ENCODE results near the gene DDAH1.

DDAH1 gene

DNA sequence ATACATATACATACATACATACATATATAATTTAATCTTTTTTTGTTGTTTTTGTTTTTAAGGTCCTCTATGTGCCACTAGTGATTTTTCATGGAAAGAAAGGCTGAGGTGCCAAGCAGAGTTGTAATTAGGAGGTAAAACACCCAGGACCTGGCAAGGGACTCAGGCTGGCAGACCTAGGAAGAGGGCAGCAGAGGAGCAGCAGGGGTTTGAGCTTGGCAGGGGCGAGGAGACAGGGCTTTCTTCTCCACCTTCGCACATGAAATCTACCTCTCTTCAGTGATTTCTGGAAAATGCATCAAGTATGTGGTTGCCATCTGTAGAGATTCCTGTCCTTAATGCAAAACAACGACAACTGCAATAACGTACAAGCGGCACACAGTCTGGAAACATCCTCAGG is 31.9 kb downstream of the DDAH1 start:
- no peaks in the 10 kb centered on the region for H3K36me3 ChIP-seq
- no peaks in the 10 kb centered on the region for H3K27me3 ChIP-seq (ENCODE audit: insufficient read depth, low read depth, severe bottlenecking)
- no peaks in the 10 kb centered on the region for H3K9me3 ChIP-seq (ENCODE audit: severe bottlenecking)
- TF ChIP-seq CTCF (IDR thresholded peaks at IDR 0.05; ENCODE audit: low read depth, low read length) = no peak
- H3K4me3 ChIP-seq (ENCODE audit: low read depth, low read length) = no peak overlapping the region
- no peak for DNase-seq
- H3K27ac ChIP-seq = no peak overlapping the region

DNA sequence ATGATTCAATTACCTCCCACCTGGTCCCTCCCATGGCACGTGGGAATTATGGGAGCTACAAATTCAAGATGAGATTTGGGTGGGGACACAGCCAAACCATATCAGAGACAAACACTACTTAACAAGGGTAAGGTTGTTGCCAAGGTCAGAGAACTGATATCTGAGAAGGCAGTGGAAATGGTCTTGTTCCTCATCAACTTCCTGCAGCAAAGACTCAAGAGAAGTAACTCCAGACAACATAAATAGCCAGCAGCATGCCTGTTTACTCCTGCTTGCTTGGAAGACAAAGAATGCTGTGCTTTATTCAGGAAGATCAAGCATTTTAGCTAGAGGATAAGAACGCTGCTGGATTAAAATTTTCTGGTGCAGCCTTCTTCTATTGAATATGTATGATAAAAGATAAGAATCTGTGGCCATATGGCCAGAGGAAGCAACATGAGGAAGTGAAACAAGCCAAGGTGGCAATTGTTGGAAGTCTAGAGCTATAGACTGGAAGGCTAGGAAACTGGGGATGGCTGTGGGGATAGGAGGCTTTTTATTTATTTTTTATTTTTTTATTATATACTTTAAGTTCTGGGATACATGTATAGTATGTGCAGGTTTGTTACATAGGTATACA is 36.4 kb downstream of the DDAH1 start:
- Histone ChIP-seq H3K27ac (no peak overlapping the region), H3K36me3 (no peaks in the 10 kb centered on the region), H3K27me3 (ENCODE audit: insufficient read depth, low read depth, severe bottlenecking) (no peaks in the 10 kb centered on the region), H3K4me3 (ENCODE audit: low read depth, low read length) (no peak overlapping the region), H3K9me3 (ENCODE audit: severe bottlenecking) (no peaks in the 10 kb centered on the region)
- no peak for DNase-seq
- TF ChIP-seq CTCF (IDR thresholded peaks at IDR 0.05; ENCODE audit: low read depth, low read length) = no peak

GRCh38 chr1:85427849-85428248 is 37.1 kb downstream of the DDAH1 start:
- DNase-seq = no peak
- H3K27ac ChIP-seq = no peak overlapping the region
- no peak for TF ChIP-seq CTCF (IDR thresholded peaks at IDR 0.05; ENCODE audit: low read depth, low read length)
- H3K36me3 ChIP-seq = no peaks in the 10 kb centered on the region
- no peak overlapping the region for H3K4me3 ChIP-seq (ENCODE audit: low read depth, low read length)
- no peaks in the 10 kb centered on the region for H3K9me3 ChIP-seq (ENCODE audit: severe bottlenecking)
- no peaks in the 10 kb centered on the region for H3K27me3 ChIP-seq (ENCODE audit: insufficient read depth, low read depth, severe bottlenecking)

DNA sequence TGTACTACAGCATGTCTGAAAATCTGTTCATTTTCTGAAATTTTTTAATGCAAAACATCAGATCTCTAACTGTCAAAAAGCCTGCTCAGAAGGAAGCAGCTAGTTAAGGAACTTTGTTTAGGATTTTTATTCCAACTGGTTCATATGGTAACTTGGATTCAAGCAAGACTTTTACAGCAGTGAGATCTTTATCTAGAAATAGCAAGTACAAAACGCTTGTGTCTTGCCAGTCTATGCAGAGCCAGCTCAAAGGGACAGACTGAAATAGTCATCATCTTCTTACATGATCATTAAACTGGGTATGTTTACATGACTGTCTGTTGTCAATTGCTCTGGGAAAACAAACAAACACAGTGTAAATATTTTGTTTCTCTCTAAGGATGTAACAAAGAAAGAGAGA is 37.6 kb downstream of the DDAH1 start:
- H3K4me3 ChIP-seq (ENCODE audit: low read depth, low read length) = no peak overlapping the region
- H3K9me3 ChIP-seq (ENCODE audit: severe bottlenecking) = no peaks in the 10 kb centered on the region
- no peak for DNase-seq
- no peaks in the 10 kb centered on the region for H3K36me3 ChIP-seq
- H3K27ac ChIP-seq = no peak overlapping the region
- H3K27me3 ChIP-seq (ENCODE audit: insufficient read depth, low read depth, severe bottlenecking) = no peaks in the 10 kb centered on the region
- no peak for TF ChIP-seq CTCF (IDR thresholded peaks at IDR 0.05; ENCODE audit: low read depth, low read length)

- no peaks in the 10 kb centered on the region for H3K27me3 ChIP-seq (ENCODE audit: insufficient read depth, low read depth, severe bottlenecking)
- no peak overlapping the region for H3K4me3 ChIP-seq (ENCODE audit: low read depth, low read length)
- no peak for TF ChIP-seq CTCF (IDR thresholded peaks at IDR 0.05; ENCODE audit: low read depth, low read length)
- DNase-seq = no peak
- H3K36me3 ChIP-seq = no peaks in the 10 kb centered on the region
- no peak overlapping the region for H3K27ac ChIP-seq
- H3K9me3 ChIP-seq (ENCODE audit: severe bottlenecking) = no peaks in the 10 kb centered on the region
Measured at GRCh38 chr1:85421179-85421578, 43.8 kb downstream of the DDAH1 start.

DNA sequence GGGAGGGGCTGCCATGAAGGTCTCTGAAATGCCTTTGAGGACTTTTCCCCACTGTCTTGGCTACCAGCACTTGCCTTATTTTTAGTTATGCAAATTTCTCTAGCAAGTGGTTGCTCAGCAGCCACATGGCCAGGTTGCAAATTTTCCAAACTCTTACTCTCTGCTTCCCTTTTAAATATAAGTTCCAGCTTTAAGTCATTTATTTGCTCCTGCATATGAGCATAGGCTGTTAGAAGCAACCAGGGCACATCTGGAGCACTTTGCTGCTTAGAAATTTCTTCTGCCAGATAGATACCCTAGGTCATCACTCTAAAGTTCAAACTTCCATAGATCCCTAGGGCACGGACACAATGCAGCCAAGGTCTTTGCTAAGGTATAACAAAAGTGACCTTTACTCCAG is 44.8 kb downstream of the DDAH1 start:
- Histone ChIP-seq H3K27ac (no peak overlapping the region), H3K9me3 (ENCODE audit: severe bottlenecking) (no peaks in the 10 kb centered on the region), H3K36me3 (no peaks in the 10 kb centered on the region), H3K4me3 (ENCODE audit: low read depth, low read length) (no peak overlapping the region), H3K27me3 (ENCODE audit: insufficient read depth, low read depth, severe bottlenecking) (no peaks in the 10 kb centered on the region)
- no peak for TF ChIP-seq CTCF (IDR thresholded peaks at IDR 0.05; ENCODE audit: low read depth, low read length)
- no peak for DNase-seq
